ENCODE measurements around the gene FGF19. TPM values are rescaled to one million over a fixed set of nuclear protein-coding genes. Genes with fewer than 3 reads are reported as not detected.

The FGF19 gene
- total RNA-seq, 1 donor from 2014 or later: 0.21 TPM

DNA sequence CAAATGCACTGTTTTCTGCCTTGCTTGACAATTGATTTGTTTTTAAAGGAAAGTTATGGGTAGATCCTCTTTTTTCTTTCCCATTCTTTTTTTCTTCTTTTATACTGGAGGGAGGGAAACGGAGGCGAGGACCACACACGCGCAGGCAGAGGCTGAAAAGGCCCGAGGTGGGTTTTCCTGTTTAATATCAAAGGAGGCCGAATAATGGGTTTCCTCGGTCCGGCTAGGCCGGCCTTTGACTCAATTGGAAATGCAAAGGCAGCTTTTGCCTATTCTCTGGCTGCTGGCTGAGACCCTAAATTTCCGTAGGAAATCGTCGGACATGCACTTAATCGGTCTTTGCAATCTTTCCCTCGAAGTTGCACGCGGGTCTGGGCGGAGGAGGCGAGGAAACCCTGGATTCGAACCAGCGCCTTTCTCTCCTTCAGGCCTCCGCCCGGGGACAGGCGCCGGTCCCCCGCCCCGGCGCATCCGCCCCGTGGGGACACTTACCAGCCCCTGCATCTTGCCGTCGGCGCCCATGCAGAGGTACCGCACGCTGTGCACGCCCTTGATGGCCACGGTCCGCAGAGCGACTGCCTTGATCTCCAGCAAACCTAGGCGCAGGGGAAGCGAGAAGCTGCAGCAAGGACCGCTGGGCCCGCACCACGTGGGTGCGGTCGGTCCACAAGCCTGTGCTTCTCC, 911 bp downstream of the FGF19 start:
- H3K27ac Mint-ChIP-seq (ENCODE audit: unreplicated experiment): no peak overlapping the region
- TF ChIP-seq, protein P1, sequence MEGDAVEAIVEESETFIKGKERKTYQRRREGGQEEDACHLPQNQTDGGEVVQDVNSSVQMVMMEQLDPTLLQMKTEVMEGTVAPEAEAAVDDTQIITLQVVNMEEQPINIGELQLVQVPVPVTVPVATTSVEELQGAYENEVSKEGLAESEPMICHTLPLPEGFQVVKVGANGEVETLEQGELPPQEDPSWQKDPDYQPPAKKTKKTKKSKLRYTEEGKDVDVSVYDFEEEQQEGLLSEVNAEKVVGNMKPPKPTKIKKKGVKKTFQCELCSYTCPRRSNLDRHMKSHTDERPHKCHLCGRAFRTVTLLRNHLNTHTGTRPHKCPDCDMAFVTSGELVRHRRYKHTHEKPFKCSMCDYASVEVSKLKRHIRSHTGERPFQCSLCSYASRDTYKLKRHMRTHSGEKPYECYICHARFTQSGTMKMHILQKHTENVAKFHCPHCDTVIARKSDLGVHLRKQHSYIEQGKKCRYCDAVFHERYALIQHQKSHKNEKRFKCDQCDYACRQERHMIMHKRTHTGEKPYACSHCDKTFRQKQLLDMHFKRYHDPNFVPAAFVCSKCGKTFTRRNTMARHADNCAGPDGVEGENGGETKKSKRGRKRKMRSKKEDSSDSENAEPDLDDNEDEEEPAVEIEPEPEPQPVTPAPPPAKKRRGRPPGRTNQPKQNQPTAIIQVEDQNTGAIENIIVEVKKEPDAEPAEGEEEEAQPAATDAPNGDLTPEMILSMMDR (conservative IDR thresholded peaks at IDR 0.05): no peak
- H3K9me3 Mint-ChIP-seq: no peaks in the 10 kb centered on the region
- H3K27me3 Mint-ChIP-seq (ENCODE audit: low read depth): peaks cover 89% of the 10 kb centered on the region
- no peak for DNase-seq (ENCODE audit: low read depth, low spot score)
- H3K4me1 Mint-ChIP-seq: peaks cover 25% of the 10 kb centered on the region
- H3K36me3 Mint-ChIP-seq (ENCODE audit: low read depth): no peaks in the 10 kb centered on the region
- peak overlapping the region; percentile 59 for H3K4me3 Mint-ChIP-seq

DNA sequence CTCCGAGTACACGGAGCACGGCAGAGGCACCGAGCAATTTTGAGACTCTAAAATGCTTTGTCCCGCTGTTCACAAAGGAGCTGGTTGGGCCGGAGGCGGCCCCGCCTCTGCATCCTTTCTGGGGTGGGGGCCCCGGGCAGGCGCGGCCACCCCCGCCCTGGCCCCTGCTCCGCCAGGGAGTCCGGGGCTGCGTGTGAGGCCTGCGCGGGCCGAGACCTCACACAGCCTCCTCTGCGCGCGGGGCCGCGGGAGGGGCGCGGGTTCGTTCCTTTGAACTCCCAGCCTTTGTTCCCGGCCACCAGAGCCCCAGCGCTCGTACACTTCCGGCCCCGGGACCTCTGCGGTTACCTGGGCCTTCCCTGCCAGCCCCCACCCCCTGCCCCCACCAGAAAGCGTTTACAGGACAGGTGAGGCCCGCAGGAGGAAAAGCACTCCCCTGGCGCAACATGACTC, 1.6 kb downstream of the FGF19 start:
- Mint-ChIP-seq H3K27me3 (ENCODE audit: low read depth) (peaks cover 90% of the 10 kb centered on the region), H3K4me3 (peak overlapping the region; percentile 59), H3K9me3 (no peaks in the 10 kb centered on the region), H3K27ac (ENCODE audit: unreplicated experiment) (no peak overlapping the region), H3K36me3 (ENCODE audit: low read depth) (no peaks in the 10 kb centered on the region), H3K4me1 (peaks cover 23% of the 10 kb centered on the region)
- TF ChIP-seq, protein P1 (conservative IDR thresholded peaks at IDR 0.05): no peak
- DNase-seq (ENCODE audit: low read depth, low spot score): no peak

DNA sequence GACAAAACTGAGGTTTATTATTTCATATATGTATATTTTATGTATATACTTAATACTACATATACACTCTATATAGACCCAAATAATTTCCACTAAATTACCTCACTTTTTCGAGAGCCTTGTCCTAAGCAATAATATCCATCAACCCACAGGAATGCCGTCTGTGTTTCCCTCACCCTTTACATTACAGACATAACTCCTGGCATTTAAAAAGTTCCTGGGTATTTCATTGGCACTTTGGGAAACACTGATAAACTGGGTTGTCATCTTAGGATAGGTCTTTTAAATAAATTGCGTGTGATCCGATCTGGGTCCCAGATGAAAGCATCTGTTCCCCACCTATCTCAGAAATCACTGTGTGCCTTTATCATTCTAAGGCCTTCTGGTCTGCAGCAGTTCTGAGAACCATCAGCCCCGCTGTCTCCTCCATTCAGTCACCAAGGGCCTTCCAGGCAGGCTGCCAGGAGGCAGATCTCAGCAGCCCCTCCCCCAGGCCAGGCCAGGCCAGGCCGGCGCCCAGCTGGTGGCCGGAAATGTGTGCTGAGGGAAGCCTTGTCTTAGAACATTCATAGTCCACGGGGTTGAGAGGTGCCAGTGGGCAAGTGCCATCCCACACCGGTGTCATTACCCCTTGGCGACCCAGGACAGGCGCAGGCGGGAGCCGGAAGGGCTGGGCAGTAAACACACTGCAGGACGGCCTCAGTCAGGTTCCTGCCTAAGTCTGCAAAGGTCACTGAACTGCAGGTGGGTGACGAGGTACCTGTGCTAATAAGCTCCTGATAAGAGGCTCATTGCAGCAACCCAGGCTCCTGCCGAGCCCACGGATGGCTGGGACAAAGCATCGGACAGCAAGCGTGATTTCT, 3.3 kb downstream of the FGF19 start:
- Mint-ChIP-seq H3K27me3 (ENCODE audit: low read depth) (peaks cover 87% of the 10 kb centered on the region), H3K4me3 (peak overlapping the region; percentile 69), H3K27ac (ENCODE audit: unreplicated experiment) (no peak overlapping the region), H3K4me1 (peaks cover 17% of the 10 kb centered on the region), H3K9me3 (no peaks in the 10 kb centered on the region), H3K36me3 (ENCODE audit: low read depth) (no peaks in the 10 kb centered on the region)
- TF ChIP-seq, protein P1 (conservative IDR thresholded peaks at IDR 0.05): no peak
- DNase-seq (ENCODE audit: low read depth, low spot score): no peak

DNA sequence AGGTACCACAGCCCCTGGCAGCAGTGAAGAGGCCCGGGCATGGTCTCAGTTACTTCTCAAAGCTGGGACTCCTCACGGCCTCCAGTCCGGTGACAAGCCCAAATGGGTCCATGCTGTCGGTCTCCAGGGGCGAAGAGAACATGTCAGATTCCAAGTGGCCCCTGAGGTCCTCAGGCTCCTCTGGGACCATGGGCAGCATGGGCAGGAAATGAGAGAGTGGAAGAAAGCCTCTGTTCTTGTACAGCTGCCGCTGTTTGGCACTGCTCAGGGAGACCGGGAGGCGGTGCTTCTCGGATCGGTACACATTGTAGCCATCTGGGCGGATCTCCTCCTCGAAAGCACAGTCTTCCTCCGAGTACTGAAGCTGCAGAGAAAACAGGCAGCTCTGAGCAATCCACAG, 4.6 kb downstream of the FGF19 start:
- DNase-seq (ENCODE audit: low read depth, low spot score): no peak
- Mint-ChIP-seq H3K9me3 (no peaks in the 10 kb centered on the region), H3K4me3 (no peak overlapping the region), H3K27ac (ENCODE audit: unreplicated experiment) (no peak overlapping the region), H3K36me3 (ENCODE audit: low read depth) (no peaks in the 10 kb centered on the region), H3K27me3 (ENCODE audit: low read depth) (peaks cover 86% of the 10 kb centered on the region), H3K4me1 (peaks cover 13% of the 10 kb centered on the region)
- TF ChIP-seq, protein P1 (conservative IDR thresholded peaks at IDR 0.05): no peak

DNA sequence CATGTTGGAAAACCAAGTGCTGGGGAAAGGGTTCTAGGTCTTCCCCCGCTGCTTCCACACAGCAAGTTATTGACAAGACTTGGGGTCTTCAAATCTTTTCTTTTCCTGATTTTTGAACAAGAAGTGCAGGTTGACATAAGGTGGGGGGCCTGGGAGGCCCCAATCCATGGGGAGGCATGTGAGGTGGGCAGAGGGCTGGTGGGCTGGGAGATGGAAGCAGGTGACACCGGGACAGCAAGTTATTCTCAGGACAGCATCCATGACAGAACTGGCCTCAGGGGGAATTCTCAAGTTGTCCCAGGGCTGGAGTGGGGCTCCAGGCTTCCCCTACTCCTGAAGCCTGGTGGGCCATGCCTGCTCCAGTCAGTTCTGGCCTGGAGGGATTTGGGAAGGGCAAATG, 5.5 kb downstream of the FGF19 start:
- Mint-ChIP-seq H3K27me3 (ENCODE audit: low read depth) (peaks cover 86% of the 10 kb centered on the region), H3K4me1 (peaks cover 13% of the 10 kb centered on the region)
- DNase-seq (ENCODE audit: low read depth, low spot score): no peak

More for the DNA sequence above, 5.5 kb downstream of the FGF19 start:
- H3K27ac Mint-ChIP-seq (ENCODE audit: unreplicated experiment): no peak overlapping the region
- H3K9me3 Mint-ChIP-seq: no peaks in the 10 kb centered on the region
- TF ChIP-seq, protein P1 (conservative IDR thresholded peaks at IDR 0.05): no peak
- no peak overlapping the region for H3K4me3 Mint-ChIP-seq
- H3K36me3 Mint-ChIP-seq (ENCODE audit: low read depth): no peaks in the 10 kb centered on the region
